GM21515 (cell line): ENCODE results near the gene PPP2R1B.
"Not testable (repeated sequence)": the region's sequence is repeated elsewhere in the genome, so short reads cannot be mapped to it uniquely, and the experiment has no call there.

ENCODE experiments used
- ATAC-seq: cut with Tn5 transposase; IDR thresholded peaks from one replicate; pipeline ENCODE4 v1.9.1; 2021; ENCODE audit not compliant: unreplicated experiment

The PPP2R1B gene

DNA sequence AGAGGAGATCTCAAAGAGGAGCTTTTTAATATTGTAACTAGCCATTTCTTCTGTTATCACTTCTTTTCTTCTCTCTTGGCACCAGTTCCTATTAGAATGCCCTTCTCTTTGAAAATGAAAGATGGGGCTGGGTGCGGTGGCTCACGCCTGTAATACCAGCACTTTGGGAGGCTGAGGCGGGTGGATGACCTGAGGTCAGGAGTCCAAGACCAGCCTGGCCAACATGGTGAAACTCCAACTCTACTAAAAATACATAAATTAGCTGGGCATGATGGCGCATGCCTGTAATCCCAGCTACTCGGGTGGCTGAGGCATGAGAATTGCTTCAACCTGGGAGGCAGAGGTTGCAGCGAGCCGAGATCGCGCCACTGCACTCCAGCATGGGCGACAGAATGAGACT, 18.1 kb upstream of the PPP2R1B start:
- not testable (repeated sequence) for ATAC-seq

- ATAC-seq, result no peak
These were observed 16.0 kb upstream of the PPP2R1B start for GRCh38 chr11:111782109-111782741.

GRCh38 chr11:111779118-111779517, 12.9 kb upstream of the PPP2R1B start:
- no peak for ATAC-seq

- no peak for ATAC-seq
These were observed 11.9 kb upstream of the PPP2R1B start for GRCh38 chr11:111778047-111778558.

DNA sequence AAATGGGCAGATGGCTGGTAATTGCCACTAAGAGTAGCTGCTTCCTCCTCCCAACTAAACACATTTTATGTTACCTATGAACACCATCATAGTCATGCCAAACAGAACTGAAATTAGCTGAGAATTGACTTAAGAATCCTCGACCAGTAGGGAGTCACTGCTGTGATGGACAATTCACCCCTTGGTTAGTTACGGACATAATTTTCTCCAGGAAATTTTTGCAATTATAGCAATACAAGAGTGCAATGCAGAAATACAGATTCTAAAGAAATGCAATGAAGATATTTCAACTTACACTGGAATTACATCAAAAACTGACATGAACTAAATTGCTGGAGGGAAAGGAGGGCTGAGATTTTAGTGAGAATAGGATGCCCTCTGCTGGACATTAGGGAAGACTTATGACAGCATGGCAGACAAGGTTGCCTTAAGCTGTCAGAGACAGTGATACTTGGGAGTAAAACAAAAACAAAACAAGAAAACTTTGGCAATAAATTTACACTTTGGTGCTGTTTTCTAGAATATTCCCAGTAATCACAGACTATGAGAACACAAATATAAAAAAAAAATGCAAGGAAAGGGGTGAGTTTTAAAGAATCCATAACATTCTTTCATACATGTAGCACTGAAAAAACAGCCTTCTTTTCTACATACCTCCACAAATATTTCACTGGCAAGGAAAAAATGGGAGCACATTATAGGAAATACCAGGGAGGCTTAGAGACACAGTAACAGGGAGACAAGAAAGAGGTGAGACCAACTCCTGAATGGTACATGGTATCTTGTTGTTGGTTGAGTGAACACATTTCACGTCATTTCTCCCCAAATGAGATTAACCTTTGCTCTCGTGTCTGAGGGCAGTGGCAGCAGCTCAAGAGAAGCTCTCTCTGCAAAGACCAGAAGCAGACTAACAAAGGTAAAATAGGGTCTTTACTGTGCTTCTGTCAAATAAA, 11.2 kb upstream of the PPP2R1B start:
- ATAC-seq, result peak; percentile 53

DNA sequence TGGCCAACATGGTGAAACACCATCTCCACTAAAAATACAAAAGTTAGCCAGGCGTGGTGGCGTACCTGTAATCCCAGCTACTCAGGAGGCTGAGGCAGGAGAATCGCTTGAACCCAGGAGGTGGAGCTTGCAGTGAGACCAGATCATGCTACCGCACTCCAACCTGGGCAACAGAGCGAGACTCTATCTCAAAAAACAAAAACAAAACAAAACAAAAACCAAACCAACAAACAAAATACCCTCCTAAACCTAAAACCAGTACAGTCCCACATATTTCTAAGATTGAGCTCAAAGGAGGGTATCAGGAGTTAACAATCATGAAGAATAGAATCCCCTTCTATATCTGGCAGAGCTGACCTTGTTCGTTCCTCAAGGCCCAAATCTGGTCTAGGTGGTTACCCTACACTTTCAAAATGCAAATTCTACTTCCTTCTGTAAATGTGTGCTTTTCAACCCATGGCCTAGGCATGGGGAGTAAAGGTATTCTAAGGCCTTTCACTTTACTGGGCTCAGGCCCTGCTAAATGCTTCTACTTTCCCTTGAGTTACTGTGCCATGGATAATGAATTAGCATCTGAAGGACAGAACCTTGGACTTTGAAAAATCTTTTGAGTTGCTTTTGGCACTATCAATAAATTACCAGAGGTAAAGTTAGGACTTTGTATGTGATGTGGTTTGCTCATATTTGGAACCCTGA, 10.4 kb upstream of the PPP2R1B start:
- peak; percentile 96 for ATAC-seq

GRCh38 chr11:111774955-111775710, 8.9 kb upstream of the PPP2R1B start:
- ATAC-seq, result no peak

- no peak for ATAC-seq
These were observed 6.3 kb upstream of the PPP2R1B start for GRCh38 chr11:111772535-111772934.

DNA sequence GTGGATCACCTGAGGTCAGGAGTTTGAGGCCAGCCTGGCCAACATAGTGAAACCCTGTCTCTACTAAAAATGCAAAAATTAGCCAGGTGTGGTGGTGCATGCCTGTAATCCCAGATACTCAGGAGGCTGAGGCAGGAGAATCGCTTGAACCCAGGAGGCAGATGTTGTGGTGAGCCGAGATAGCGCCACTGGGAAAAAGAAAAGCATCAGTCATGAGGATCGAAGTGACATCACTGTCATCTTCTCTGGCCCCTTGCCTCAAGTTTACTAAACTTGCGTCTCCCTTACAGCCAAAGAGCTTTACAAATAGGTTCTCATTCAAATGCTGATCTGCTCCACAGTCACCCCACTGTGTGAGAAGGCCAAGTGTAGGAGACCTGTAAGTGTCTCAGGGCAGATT, 5.0 kb upstream of the PPP2R1B start:
- ATAC-seq, result not testable (repeated sequence)

- no peak for ATAC-seq
These were observed 4.5 kb upstream of the PPP2R1B start for GRCh38 chr11:111770581-111771134.

GRCh38 chr11:111766834-111767142, 599 bp upstream of the PPP2R1B start:
- ATAC-seq, result no peak

GRCh38 chr11:111765320-111765983, 737 bp downstream of the PPP2R1B start:
- ATAC-seq, result peak; percentile 41

DNA sequence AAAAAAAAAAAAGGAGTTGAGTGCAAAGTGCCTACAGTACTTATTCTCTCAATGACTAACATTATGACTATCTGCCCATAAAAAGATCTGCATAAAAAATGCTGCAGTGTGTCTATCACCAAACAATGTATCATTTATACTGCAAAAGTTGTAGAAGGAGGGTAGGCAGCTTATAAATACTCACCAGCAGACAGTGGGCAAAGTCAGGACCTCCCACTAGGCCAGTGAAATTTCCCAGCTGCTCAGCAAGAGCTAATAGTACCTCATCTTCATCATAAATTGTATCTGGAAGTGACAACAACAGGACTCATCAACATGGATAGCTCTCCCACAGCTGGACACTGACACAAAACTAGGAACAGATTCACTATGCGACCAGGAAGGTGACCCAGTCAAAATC, 1.6 kb downstream of the PPP2R1B start:
- no peak for ATAC-seq

DNA sequence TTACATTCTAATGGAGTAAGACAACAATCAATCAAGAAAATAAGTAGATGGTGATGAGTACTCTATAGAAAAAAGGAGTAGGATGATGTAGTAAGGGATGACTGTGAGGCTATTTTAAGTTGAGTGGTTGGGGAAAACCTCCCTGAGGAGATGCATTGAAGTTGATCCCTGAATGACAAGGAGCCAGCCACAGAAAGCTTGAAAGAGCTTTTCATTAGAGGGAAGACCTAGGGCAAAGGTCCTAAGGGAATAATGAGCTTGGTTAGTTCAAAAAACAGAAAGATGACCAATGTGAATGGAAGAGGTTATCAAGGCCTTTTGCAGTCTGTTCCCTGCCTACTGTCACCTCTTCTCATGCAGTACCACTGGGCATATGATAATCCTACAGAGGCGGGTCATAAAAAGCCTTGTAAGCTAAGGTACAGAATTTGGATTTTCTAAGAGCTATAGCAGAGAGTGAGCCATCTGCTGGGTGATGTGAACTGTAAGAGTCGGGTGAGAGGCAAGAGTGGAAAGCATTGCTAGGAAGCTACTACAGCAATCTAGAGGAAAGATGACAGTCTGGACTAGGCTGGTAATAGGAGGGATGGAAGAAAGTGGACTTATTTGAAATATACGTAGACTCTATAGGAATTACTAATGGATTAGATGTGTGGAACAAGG, 3.1 kb downstream of the PPP2R1B start:
- ATAC-seq, result no peak

DNA sequence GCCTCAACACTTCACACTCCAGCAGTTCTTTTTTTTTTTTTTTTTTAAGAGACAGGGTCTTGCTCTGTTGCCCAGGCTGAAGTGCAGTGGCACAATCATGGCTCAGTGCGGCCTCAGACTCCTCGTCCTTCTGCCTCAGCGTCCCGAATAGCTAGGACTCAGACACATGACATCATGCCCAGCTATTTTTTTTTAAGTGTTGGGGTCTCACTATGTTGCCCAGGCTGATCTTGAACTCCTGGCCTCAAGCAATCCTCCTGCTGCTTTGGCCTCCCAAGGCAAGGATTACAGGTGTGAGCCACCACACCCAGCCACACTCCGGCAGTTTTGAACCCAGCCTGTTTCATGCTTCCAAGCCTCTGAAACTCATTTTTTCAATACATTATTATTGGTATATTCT, 3.7 kb downstream of the PPP2R1B start:
- ATAC-seq, result no peak

DNA sequence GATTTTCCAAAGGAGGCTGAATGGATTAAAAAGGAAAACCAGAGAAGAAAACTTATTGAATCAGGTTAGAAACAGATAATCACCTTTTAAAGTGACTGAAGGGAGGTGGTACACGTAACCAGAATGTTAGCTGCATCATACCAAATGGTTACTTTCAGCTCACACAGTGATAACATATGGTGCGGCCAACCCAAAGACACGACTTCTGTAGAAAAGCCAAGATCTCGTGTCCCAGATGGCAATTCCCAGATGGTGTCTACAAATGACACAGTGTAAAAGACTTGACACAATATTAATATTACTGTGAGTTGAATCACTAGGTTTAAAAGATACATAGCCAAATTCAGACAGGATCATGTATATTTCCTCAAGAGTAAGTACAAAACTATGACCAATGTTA, 5.2 kb downstream of the PPP2R1B start:
- ATAC-seq, result no peak

GRCh38 chr11:111759778-111760407, 6.3 kb downstream of the PPP2R1B start:
- ATAC-seq, result no peak

GRCh38 chr11:111759376-111759775, 6.8 kb downstream of the PPP2R1B start:
- no peak for ATAC-seq

- ATAC-seq, result no peak
These were observed 10.1 kb downstream of the PPP2R1B start for GRCh38 chr11:111756097-111756496.
